IMR-90 (cell line): Measurements from ENCODE around the gene GMPPA. TPM values are rescaled to one million over a fixed set of nuclear protein-coding genes. Genes with fewer than 3 reads are reported as not detected.

ENCODE experiments used
- ATAC-seq: fragments of 200-7000 bp; cut with Tn5 transposase; 2 replicates; pipeline ENCODE4 v1.9.1; 2020; ENCODE audit warnings: low read depth, mild to moderate bottlenecking, moderate library complexity
- BruUV-seq: library from RNA; stranded (reverse); fragments of 400-500 nt; replicated peaks from 2 replicates; lab custom pipeline; 2021; lab: Mats Ljungman, UMichigan
- CTCF ChIA-PET: fragments of 300-600 bp; formaldehyde crosslinking; extraction: SDS; loops from one replicate; lab custom pipeline; 2021; ENCODE audit warnings: antibody characterized with exemption; lab: Yijun Ruan, JAX
- POLR2A ChIA-PET: fragments of 300-600 bp; sonication (Branson Sonifier 250); formaldehyde crosslinking; loops from one replicate; lab custom pipeline; 2022; ENCODE audit warnings: antibody characterized with exemption; ENCODE audit not compliant: unreplicated experiment; lab: Charles Lee
- DNase-seq: peaks from one replicate; pipeline ENCODE4 v3.0.0; 2013
- H2AFZ ChIP-seq: replicated peaks from 2 replicates; pipeline ENCODE3; 2013; ENCODE audit warnings: low read length, mild to moderate bottlenecking; ENCODE audit not compliant: poor library complexity
- H2AK5ac ChIP-seq: 2 replicates; pipeline ENCODE4 v1.6.1; 2013; ENCODE audit warnings: low read depth, low read length, inconsistent platforms
- H2AK9ac ChIP-seq: replicated peaks from 2 replicates; pipeline ENCODE3; 2013; ENCODE audit warnings: mild to moderate bottlenecking, low read depth, low read length, moderate library complexity; ENCODE audit not compliant: poor library complexity
- H2BK120ac ChIP-seq: 2 replicates; pipeline ENCODE4 v1.6.1; 2013; ENCODE audit warnings: low read depth, low read length, inconsistent platforms
- H2BK15ac ChIP-seq: 3 replicates; pipeline ENCODE4 v1.6.1; 2013; ENCODE audit warnings: low read depth, low read length, inconsistent platforms
- H2BK20ac ChIP-seq: 2 replicates; pipeline ENCODE4 v1.6.1; 2013; ENCODE audit warnings: low read depth, mild to moderate bottlenecking, inconsistent platforms, low read length, moderate library complexity
- H2BK5ac ChIP-seq: 2 replicates; pipeline ENCODE4 v1.6.1; 2013; ENCODE audit warnings: mild to moderate bottlenecking, low read depth, low read length, inconsistent platforms; ENCODE audit not compliant: poor library complexity, severe bottlenecking
- H3K14ac ChIP-seq: replicated peaks from 2 replicates; pipeline ENCODE4 v1.6.1; 2013; ENCODE audit warnings: low read depth, low read length, inconsistent platforms
- H3K18ac ChIP-seq: 2 replicates; pipeline ENCODE4 v1.6.1; 2013; ENCODE audit warnings: low read depth, low read length, control low read depth
- H3K23ac ChIP-seq: 2 replicates; pipeline ENCODE4 v1.6.1; 2013; ENCODE audit warnings: low read depth, low read length, inconsistent platforms
- H3K27ac ChIP-seq: 2 replicates; pipeline ENCODE4 v1.5.1; 2013; ENCODE audit warnings: mild to moderate bottlenecking, control low read depth, low read length; ENCODE audit not compliant: insufficient read depth
- H3K27me3 ChIP-seq: 2 replicates; pipeline ENCODE4 v1.6.1; 2013; ENCODE audit warnings: low read length; ENCODE audit not compliant: control insufficient read depth, insufficient read depth
- H3K36me3 ChIP-seq: 2 replicates; pipeline ENCODE4 v1.6.1; 2013; ENCODE audit warnings: low read length, mixed read lengths; ENCODE audit not compliant: control insufficient read depth, insufficient read depth
- H3K4ac ChIP-seq: 2 replicates; pipeline ENCODE4 v1.6.1; 2013; ENCODE audit warnings: low read depth, low read length, inconsistent platforms
- H3K4me1 ChIP-seq: 2 replicates; pipeline ENCODE4 v1.6.1; 2013; ENCODE audit warnings: low read length, mixed read lengths; ENCODE audit not compliant: control insufficient read depth, insufficient read depth
- H3K4me2 ChIP-seq: 2 replicates; pipeline ENCODE4 v1.6.1; 2013; ENCODE audit warnings: low read depth, mild to moderate bottlenecking, control low read depth, low read length, moderate library complexity
- H3K4me3 ChIP-seq: 2 replicates; pipeline ENCODE4 v1.5.1; 2013; ENCODE audit warnings: low read depth, mild to moderate bottlenecking, control low read depth, low read length, moderate library complexity; ENCODE audit not compliant: insufficient read depth
- H3K56ac ChIP-seq: 2 replicates; pipeline ENCODE4 v1.6.1; 2013; ENCODE audit warnings: low read length, inconsistent platforms; ENCODE audit not compliant: insufficient read depth; ENCODE audit errors: extremely low read depth
- H3K79me1 ChIP-seq, 2 experiments: 2 replicates each; pipeline ENCODE4 v1.6.1; 2013; ENCODE audit warnings: low read length in 2 of 2, inconsistent platforms in 1 of 2, low read depth in 1 of 2
- H3K9ac ChIP-seq: 2 replicates; pipeline ENCODE4 v1.6.1; 2013; ENCODE audit warnings: low read depth, low read length, control low read depth
- H3K9me1 ChIP-seq: 2 replicates; pipeline ENCODE4 v1.6.1; 2013; ENCODE audit warnings: low read length, inconsistent platforms; ENCODE audit not compliant: insufficient read depth
- H3K9me3 ChIP-seq: 2 replicates; pipeline ENCODE4 v1.6.1; 2013; ENCODE audit warnings: low read length; ENCODE audit not compliant: control insufficient read depth, insufficient read depth
- H4K20me1 ChIP-seq: 2 replicates; pipeline ENCODE4 v1.6.1; 2013; ENCODE audit warnings: low read length, inconsistent platforms; ENCODE audit not compliant: insufficient read depth
- H4K5ac ChIP-seq: 2 replicates; pipeline ENCODE4 v1.6.1; 2013; ENCODE audit warnings: mild to moderate bottlenecking, low read depth, low read length, control low read depth
- H4K8ac ChIP-seq, 2 experiments: 2 replicates each; pipeline ENCODE4 v1.6.1; 2013; ENCODE audit warnings: low read depth in 2 of 2, low read length in 2 of 2, control low read depth in 1 of 2, inconsistent platforms in 1 of 2
- H4K91ac ChIP-seq: 2 replicates; pipeline ENCODE4 v1.6.1; 2013; ENCODE audit warnings: low read depth, low read length, inconsistent platforms; ENCODE audit not compliant: insufficient read depth
- CEBPB ChIP-seq: IDR thresholded peaks from 2 replicates; pipeline ENCODE4 v1.6.1; 2012; ENCODE audit warnings: low read depth, low read length, improper control_type of control experiment
- FOS ChIP-seq: fragments of 150-350 bp; IDR thresholded peaks from 2 replicates; pipeline ENCODE4 v1.6.1; 2016; ENCODE audit warnings: low read depth, low read length
- MXI1 ChIP-seq: IDR thresholded peaks from 2 replicates; pipeline ENCODE4 v1.6.1; 2012; ENCODE audit warnings: low read depth, mild to moderate bottlenecking, low read length, moderate library complexity, borderline replicate concordance
- RAD21 ChIP-seq: IDR thresholded peaks from 2 replicates; pipeline ENCODE4 v1.6.1; 2012; ENCODE audit warnings: low read length, improper control_type of control experiment
- RCOR1 ChIP-seq: IDR thresholded peaks from 2 replicates; pipeline ENCODE4 v1.6.1; 2012; ENCODE audit warnings: mild to moderate bottlenecking, low read length, improper control_type of control experiment; ENCODE audit not compliant: insufficient replicate concordance
- RFX5 ChIP-seq: IDR thresholded peaks from 2 replicates; pipeline ENCODE4 v1.8.0; 2012; ENCODE audit warnings: low read depth, mild to moderate bottlenecking, low read length, moderate library complexity
- WGBS, 2 experiments: methylation state at CpG; one replicate each; pipeline versions ENCODE4 v1.1.5 to v1.1.7; 2013; ENCODE audit warnings: missing lambda C conversion rate in 2 of 2; ENCODE audit not compliant: insufficient read length in 1 of 2; ENCODE audit errors: extremely low coverage in 2 of 2; 5-methylcytosine and 5-hydroxymethylcytosine counted together
- dilution Hi-C: fragments of 300-500 bp; cut with HindIII; formaldehyde crosslinking; loops from one replicate; pipeline ENCODE4 v1.14.3; 2018; ENCODE audit warnings: low sequenced_read_pairs; ENCODE audit not compliant: unreplicated experiment
- in situ Hi-C: fragments of 300-500 bp; cut with MboI; formaldehyde crosslinking; loops from 3 replicates; pipeline ENCODE4 v1.14.3; 2019; ENCODE audit warnings: low sequenced_read_pairs, inconsistent platforms, mixed read lengths
- intact Hi-C: fragments of 100-400 bp; cut with micrococcal nuclease; formaldehyde crosslinking; loops from 2 replicates; pipeline ENCODE4 v1.10.0; 2022
- polyA plus RNA-seq, 3 experiments: library from polyadenylated mRNA; depleted of rRNA; stranded (reverse); fragments of >200 nt; gene quantifications; 2 replicates each; pipeline ENCODE4 v1.2.3, GENCODE V29; 2012; ENCODE audit warnings: low replicate concordance in 1 of 3
- total RNA-seq: library from RNA; depleted of rRNA; stranded (reverse); fragments of >200 nt; gene quantifications from 2 replicates; pipeline ENCODE4 v1.2.3, GENCODE V29; 2012

The GMPPA gene
- total and polyA plus RNA-seq, 2 of the 4 experiments (the other 2 are of a cell fraction): 103 to 134 TPM

GRCh38 chr2:219511547-219512325 lies 13.0 kb downstream of the GMPPA start:
- Histone ChIP-seq H2AK9ac (no peak overlapping the region), H3K9me3 (no peaks in the 10 kb centered on the region), H2AK5ac (no peak overlapping the region), H2BK15ac (no peak overlapping the region), H2BK20ac (no peak overlapping the region), H3K9ac (no peak overlapping the region), H2AFZ (no peak overlapping the region), H4K91ac (no peak overlapping the region), H3K4me1 (peaks cover 8% of the 10 kb centered on the region; the same call in 1 of the 2 replicates), H3K4ac (no peak overlapping the region), H4K8ac (no peak overlapping the region), H2BK5ac (no peak overlapping the region), H3K18ac (no peak overlapping the region), H3K56ac (no peak overlapping the region), H4K5ac (no peak overlapping the region), H2BK120ac (no peak overlapping the region), H3K4me2 (no peak overlapping the region), H3K27me3 (peaks cover 63% of the 10 kb centered on the region), H3K79me1 (no peaks in the 10 kb centered on the region), H3K14ac (no peak overlapping the region), H4K20me1 (no peaks in the 10 kb centered on the region), H3K36me3 (peaks cover 4% of the 10 kb centered on the region; the same call in 1 of the 2 replicates), H3K23ac (no peak overlapping the region), H3K9me1 (no peaks in the 10 kb centered on the region), H3K27ac (no peak overlapping the region), H3K4me3 (no peak overlapping the region)
- ATAC-seq: no peak
- intact Hi-C loops: no loop called here
- TF ChIP-seq RCOR1: no peak
- no peak for TF ChIP-seq RFX5
- no peak for TF ChIP-seq FOS
- no peak for TF ChIP-seq MXI1
- TF ChIP-seq RAD21: no peak
- TF ChIP-seq CEBPB: no peak
- ChIA-PET POLR2A (no interaction called here), CTCF (interaction anchor here (0.7 to 1.6 kb wide), 3 partner anchors 10 to 66 kb away, joined by 3 to 6 read pairs (median 4); no protein-coding TSS in a partner anchor)
- WGBS, 2 experiments: 10% methylated on average over 4 of the region's 15 CpGs; no CpG with 5 or more reads in 1 of the 2 experiments
- no peak for DNase-seq
- in situ Hi-C loops: no loop called here
- dilution Hi-C loops: no loop called here
- BruUV-seq: no TSS peak
